ENCODE data around the gene AFDN.
"Not testable (repeated sequence)": the region's sequence is repeated elsewhere in the genome, so short reads cannot be mapped to it uniquely, and the experiment has no call there.

The AFDN gene

DNA sequence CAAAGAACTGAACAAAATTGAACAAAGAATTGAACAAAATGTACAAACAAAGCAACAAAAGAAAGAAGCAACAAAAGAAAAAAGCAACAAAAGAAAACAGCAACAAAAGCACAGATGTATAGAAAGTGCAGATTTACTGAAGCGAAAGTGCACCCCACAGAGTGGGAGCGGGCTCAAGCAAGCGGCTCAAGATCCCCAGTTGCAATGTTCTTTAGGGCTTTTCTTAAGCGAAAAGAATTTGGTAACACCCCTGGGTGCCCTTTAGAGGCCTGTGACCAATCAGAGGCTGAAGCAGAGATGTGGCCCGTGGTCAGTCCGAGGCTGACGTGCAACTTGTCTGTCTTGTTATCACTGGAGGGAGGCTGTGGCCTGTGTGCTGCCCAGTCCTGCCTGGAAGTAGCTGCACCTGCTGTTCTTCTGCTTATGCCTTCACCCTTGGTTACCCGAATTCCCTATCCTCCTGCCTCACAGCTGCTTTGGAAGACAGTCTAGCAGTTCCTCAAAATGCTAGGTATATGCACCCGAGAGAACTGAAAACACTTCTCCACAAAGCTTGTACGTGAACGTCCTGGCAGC lies 157.5 kb downstream of the AFDN start:
- DNase-seq = no peak

GRCh38 chr6:167984876-167985604 lies 158.3 kb downstream of the AFDN start:
- DNase-seq = no peak

- DNase-seq = no peak
Measured at GRCh38 chr6:167985911-167986595, 159.3 kb downstream of the AFDN start.

DNA sequence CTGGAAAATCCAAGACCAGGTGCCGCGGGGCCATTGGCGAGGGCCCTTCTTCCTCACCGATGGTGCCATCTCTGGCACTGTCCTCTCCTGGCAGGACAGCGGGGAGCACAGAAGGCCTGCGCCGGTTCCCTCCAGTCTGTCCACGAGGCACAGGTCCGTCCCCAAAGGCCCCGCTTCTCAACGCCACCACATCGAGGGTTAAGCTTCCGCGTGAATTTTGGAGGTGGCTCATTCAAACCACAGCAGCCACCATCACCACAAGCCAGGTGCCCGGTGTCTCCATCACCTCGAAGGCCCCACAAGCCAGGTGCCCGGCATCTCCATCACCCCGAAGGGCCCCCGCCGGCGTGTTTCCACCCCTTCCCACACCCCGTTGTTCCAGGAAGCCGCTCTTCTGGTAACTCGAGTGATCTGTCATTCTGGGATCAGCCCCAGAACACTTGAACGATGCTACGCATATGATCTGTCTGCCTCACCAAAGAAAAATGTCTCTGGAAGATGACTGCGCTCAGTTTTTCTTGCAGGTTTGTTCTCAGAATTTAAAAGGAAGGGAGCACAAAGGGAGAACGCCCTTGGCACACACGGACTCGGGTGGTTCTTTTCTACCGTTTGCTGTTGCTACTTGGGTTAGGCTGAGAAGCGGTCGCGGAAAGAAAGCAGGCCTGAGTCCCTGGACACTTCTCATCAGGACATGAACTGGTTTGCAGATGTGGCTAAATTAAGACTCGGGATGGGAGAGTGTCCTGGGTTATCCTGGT lies 160.9 kb downstream of the AFDN start:
- no peak for DNase-seq

DNA sequence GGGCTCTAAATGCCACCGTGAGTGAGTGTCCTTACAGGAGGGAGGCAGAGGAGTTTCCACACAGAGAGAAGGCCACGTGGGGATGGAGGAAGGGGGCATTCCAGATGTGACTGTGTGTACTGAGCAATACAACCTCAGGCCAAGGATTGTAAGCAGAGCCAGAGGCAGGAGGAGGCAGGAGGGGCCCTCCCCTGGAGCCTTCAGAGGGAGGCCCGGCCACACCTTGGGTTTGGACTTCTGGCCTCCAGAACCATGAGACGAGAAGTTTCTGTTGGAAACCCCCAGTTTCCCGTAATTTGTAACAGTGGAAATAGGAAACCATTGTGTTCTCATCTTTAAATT lies 161.4 kb downstream of the AFDN start:
- DNase-seq = no peak

DNA sequence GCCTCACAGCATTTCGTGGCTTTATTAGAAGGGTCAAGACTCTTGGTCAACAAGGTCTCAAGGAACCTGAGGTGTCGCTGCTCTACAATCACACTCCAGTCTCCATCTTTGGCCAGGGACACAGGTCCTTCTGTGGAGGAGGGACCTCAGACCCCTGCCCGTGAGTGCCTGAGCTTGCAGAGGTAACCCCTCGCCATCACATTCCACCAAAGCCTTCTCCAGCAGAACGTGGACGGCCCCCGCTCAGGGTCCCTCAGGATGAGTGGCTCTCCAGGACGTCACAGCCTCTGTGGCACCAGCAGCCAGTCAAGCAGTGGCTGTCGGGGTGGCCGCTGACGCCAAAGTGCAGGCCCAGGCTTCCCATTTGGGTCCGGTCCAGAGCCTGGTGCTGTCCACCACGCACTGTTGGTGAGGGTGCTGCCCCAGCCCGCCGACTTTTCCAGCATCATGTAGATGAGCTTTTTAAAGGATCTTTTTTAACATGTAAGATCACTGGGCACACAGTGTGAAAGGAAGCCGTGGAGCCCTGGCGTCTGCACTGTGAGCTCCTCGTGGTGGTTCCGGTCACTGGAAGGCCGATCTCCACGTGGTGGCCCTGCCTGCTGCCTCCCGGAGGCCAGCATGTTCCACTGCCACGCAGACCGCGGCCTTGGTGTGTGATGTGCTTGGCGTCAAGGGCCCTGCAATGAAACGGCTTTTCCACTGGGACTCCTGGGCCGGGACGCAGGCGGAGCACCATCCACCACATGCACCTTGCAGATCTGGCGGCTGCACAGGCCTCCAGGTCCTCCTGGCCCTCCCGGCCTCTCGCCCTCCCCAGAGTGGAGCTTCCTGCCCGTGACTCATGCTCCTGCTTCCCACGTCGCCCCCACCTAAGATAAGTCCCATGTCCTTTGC lies 162.5 kb downstream of the AFDN start:
- no peak for DNase-seq

DNA sequence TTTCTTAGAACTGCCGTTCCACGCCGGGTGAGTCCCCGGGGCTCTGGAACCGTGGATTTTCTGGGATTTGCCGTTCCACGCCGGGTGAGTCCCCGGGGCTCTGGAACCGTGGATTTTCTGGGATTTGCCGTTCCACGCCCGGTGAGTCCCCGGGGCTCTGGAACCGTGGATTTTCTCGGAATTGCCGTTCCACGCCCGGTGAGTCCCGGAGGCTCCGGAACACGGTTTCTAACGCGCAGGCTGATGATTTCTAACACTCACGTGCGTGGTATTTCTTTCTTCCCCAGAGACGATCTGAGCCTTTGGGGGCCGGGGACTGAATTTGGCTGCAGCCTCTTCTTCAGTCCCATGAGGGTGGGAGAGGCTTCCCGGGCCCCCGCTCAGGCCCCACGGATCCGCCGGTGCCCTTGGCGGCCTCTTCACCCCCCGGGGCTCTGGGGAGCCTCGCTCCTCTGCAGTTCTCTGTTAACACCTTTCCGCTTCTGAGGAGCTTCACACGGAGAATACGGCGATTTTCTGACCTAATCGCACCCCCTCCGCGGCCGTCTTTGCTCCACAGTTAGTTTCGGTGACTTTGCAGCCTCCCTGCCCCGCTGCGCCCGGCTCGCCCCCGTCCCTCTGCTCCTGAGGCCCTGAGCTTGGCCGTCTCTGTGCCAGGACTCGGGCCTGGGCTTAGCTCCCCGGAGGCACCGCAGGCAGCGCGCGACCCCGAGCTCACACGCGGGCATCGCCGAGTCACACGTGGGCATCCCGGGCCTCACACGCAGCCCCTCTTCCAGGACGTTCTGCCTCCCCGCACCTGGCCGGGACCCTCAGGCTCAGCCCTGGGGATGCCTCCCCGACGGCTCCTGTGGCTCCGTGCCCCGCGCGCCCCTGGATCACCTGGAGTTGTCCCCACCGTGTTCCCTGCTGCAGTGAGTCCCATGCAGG lies 163.6 kb downstream of the AFDN start:
- no peak for DNase-seq

DNA sequence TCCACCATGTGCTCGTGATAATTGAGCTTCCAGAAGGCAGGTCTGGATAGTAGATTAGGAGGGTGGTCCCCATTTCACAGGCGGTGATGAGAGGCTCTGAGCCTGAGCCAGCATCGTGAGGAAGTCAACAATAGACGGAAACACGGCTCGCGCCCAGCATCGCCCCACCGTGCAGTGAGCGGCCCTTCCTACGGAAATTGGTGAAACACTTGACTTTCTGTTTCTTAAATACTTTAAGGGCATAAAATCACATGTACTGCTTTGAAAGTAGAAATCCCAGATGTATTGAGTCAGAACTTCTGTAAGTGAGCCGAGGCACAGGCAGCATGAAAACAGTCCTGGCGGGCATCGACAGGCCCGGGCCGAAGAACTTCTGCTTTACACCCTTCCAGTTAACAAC lies 166.5 kb downstream of the AFDN start:
- no peak for DNase-seq

- no peak for DNase-seq
Measured at GRCh38 chr6:167993831-167994230, 167.1 kb downstream of the AFDN start.

DNA sequence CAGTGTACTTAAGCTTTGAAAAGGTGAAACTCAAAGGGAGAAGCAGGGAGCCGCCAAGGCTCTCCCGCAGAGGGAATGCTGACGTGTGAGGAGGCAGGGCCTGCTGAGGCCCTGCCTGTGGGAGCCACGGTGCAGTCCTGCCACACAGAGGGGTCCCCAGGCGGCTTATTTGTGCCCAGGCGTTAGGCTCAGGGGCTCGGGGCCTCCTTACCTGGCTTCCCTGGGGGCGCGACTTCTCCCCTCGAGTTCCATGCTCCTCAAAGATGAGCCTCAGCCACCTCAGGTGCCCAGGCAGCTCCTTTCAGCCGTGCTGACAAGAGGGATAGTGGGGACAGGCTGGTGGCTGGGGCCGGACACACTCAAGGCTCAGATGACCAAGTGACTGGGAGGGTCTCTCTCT lies 168.6 kb downstream of the AFDN start:
- DNase-seq = no peak

GRCh38 chr6:167995731-167996151 lies 169.0 kb downstream of the AFDN start:
- DNase-seq = no peak

DNA sequence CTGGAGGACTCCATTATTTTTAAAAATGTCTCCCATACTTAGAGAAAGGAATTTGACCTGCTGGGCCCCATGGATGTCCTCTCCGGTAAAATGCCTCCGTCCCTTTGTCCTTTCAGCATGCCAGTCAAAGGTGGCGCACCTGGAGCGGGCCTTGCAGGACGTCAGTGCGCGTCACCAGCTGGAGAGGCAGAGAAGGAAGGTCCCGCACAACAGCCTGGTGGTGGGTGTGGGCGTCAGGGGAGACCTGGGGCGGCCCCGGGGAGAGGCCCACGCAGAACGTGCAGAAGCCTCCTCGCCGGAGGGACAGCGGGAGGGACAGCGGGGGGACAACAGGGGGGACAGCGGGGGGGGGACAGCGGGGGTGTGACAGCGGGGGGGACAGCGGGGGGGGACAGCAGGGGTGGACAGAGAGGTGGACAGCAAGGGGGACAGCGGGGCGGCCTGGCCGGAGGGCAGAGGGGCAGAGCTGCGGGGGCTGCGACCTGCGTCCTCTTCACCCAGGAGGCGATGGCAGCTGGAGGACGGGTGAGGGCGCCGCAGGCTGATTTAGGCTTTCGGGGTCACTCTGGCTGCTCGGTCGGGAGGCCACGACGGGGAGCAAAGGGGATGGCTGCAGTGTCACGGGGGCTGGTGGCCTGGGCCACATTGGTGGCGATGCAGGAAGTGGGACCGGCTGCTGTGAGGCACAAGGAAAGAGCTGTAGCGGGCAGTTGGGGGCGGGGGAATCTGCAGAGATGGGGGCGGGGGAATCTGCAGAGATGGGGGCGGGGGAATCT lies 169.9 kb downstream of the AFDN start:
- no peak for DNase-seq

DNA sequence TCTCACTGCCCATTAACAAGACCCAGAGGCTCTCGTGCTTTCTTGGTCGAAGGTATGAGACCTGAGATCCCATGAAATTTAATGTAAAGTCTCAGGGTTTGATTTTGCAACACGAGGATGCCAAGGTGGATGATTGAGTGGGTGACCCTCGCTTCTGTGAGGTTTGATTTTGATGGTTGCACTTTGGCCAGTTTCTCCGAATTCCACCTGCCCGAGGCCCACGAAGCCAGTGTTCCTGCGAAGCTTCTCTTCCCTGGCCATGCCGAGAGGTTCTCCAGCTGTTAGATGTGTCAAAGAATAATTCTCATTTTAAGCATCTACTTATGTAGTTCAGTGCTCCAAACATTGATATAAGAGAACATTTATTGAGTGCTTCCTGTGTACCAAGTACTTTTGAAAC lies 170.9 kb downstream of the AFDN start, which contains the start of gene KIF25:
Gene KIF25, plus strand, starts transcription at position 30 of the 400 bp plus-strand sequence. CDS start 31,915 bp downstream, outside the sequence.
- no peak for DNase-seq

DNA sequence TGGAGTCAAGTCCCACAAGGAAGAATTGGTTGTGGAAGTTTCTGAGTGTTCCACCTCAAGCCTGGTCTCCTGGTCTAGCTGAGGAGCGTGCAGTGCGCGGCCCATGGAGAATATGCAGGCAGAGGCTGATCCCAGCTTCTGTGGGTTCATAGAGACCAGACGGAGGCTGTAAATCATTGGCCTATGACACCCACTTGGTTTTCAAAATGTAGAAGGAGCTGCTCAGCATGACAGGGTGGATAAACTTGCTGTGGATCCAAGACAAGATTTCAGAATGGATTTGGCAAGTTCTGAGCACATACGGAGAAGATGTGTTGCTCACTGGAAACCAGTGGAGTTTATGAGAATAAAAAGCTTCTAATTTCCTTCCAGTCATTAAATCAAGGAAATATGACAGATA lies 171.5 kb downstream of the AFDN start:
- DNase-seq = no peak

DNA sequence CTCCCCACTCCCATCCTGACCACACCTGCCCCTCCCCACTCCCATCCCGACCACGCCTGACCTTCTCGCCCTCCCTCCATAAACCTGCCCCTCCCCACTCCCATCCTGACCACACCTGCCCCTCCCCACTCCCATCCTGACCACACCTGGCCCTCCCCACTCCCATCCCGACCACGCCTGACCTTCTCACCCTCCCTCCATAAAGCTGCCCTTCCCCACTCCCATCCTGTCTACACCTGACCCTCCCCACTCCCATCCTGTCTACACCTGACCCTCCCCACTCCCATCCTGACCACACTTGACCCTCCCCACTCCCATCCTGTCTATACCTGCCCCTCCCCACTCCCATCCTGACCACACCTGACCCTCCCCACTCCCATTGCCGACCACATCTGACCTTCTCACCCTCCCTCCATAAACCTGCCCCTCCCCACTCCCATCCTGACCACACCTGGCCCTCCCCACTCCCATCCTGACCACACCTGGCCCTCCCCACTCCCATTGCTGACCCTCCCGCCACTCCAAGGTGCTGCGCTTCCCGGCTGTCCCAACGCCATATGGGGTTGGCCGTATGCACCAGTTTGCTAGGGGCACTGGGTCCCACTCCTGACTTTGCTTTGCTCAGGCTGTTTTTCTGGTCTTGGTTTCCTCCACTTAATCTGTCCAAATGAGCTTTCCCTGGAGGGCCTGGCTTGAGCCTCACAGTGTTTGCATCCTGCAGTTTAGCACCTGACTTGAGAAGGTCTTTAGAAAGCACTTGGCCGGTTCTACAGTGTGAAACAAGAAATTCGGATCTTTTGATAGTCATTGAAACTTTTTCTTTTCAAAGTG lies 173.7 kb downstream of the AFDN start:
- DNase-seq = no peak

DNA sequence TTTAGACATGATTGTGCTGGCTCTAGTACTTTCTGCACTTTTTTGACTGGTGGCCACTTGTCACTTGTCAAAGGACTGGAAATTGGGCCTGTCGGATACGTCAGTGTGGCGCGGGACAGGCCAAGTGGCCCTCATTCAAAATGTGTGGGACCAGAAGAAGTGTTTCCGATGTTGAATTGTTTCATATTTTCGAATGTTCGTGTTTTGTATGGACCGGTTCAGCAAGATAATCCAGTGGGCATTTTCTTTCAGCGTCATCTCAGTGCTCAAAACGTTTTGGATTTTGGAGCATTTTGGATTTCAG lies 174.3 kb downstream of the AFDN start:
- DNase-seq = no peak

GRCh38 chr6:168001514-168001913 lies 174.8 kb downstream of the AFDN start:
- DNase-seq = not testable (repeated sequence)

DNA sequence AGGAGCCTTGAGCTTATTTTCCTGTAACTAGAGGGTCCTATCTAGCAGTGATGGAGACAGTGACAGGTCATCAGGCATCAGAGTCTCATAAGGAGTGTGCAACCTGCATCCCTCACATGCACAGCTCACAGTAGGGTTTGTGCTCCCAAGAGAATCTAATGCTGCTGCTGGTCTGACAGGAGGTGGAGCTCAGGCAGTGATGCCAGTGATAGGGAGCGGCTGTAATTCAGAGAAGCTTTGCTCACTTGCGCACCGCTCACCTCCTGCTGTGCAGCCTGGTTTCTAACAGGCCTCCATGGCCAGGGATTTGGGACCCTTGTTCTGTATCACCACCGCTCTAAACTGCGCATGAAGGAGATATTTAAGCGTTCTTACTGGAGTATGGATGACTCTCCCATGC lies 176.1 kb downstream of the AFDN start:
- no peak for DNase-seq

DNA sequence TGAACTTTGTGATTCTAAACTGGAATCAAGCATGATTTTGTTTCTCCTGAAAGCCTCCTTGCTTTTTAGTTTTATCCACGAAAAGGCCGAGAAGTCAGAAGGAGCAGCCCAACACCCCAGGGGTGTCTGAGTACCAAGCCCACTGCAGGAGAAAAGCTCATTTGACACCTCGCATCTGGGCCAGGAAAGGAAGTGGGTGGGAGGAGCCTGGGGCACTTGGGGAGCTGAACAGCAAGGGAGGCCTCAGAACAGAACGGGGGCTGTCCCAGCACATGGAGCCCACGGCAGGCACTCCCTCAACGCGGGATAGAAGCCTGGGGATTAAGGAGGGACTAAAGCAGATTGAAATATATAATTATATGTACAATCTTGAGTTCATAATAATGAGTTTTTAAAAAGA lies 177.3 kb downstream of the AFDN start:
- no peak for DNase-seq

DNA sequence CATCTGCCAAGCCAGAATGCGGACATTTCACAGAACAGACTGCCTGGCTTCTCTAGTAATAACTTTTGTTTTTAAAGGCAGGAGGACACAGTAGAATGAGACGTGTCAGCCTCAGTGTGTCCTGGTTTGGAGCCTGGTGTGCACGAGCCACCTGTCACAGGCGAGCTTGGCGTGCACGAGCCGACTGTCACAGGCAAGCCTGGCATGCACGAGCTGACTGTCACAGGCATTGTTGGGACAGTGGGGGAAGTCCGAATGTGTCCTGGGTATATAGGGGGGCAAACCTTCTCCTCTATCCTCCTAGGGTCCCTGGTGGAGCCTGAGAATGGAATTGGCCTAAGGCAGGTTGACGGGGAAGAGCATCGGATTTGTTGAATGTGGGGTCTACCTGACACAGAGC lies 178.2 kb downstream of the AFDN start:
- no peak for DNase-seq
